Activated T-helper 1 cell treated with anti-CD3 and anti-CD28 coated beads, Interleukin-2, amount 50 U/mL, for 16 hours (primary cell): ENCODE data around the gene CCDC3.
"Not testable (repeated sequence)": the region's sequence is repeated elsewhere in the genome, so short reads cannot be mapped to it uniquely, and the experiment has no call there.

Source experiments
- DNase-seq, 2 donors: peaks; one replicate each; pipeline ENCODE4 v3.0.0-alpha.2; 2020; ENCODE audit warnings: low read depth in 1 of 2, low spot score in 1 of 2

Gene CCDC3

GRCh38 chr10:13001887-13002212 is 337 bp upstream of the CCDC3 start:
- DNase-seq, result no peak

- no peak for DNase-seq
These were observed 1.1 kb downstream of the CCDC3 start for GRCh38 chr10:13000431-13000830.

GRCh38 chr10:12999849-13000248 is 1.7 kb downstream of the CCDC3 start:
- DNase-seq, result no peak

GRCh38 chr10:12995425-12995861 is 6.1 kb downstream of the CCDC3 start:
- no peak for DNase-seq

- DNase-seq, result no peak
These were observed 7.9 kb downstream of the CCDC3 start for GRCh38 chr10:12993595-12993994.

- no peak for DNase-seq
These were observed 16.2 kb downstream of the CCDC3 start for GRCh38 chr10:12985347-12985746.

- DNase-seq, result no peak
These were observed 17.3 kb downstream of the CCDC3 start for GRCh38 chr10:12984165-12984747.

GRCh38 chr10:12983568-12983967 is 17.9 kb downstream of the CCDC3 start:
- DNase-seq, result not testable (repeated sequence)

GRCh38 chr10:12981570-12981969 is 19.9 kb downstream of the CCDC3 start:
- no peak for DNase-seq

- no peak for DNase-seq
These were observed 20.7 kb downstream of the CCDC3 start for GRCh38 chr10:12980713-12981306.

- DNase-seq, result no peak
These were observed 21.3 kb downstream of the CCDC3 start for GRCh38 chr10:12980102-12980661.

GRCh38 chr10:12978891-12979290 is 22.6 kb downstream of the CCDC3 start:
- no peak for DNase-seq

GRCh38 chr10:12975906-12976305 is 25.6 kb downstream of the CCDC3 start:
- DNase-seq, result no peak

- no peak for DNase-seq
These were observed 26.2 kb downstream of the CCDC3 start for GRCh38 chr10:12975266-12975665.

GRCh38 chr10:12974491-12975199 is 26.9 kb downstream of the CCDC3 start:
- no peak for DNase-seq

GRCh38 chr10:12974078-12974477 is 27.4 kb downstream of the CCDC3 start:
- no peak for DNase-seq

GRCh38 chr10:12973149-12973718 is 28.3 kb downstream of the CCDC3 start:
- DNase-seq, result no peak

GRCh38 chr10:12972146-12972545 is 29.4 kb downstream of the CCDC3 start:
- DNase-seq, result no peak

GRCh38 chr10:12971001-12971788 is 30.3 kb downstream of the CCDC3 start:
- DNase-seq, result no peak

GRCh38 chr10:12969951-12970350 is 31.6 kb downstream of the CCDC3 start:
- no peak for DNase-seq

- DNase-seq, result no peak
These were observed 35.4 kb downstream of the CCDC3 start for GRCh38 chr10:12966067-12966466.
